ENCODE measurements around the gene CD300LF.
A peak's percentile ranks its signal among the peaks of the same experiment; 100 is the strongest.

Gene CD300LF

GRCh38 chr17:74712756-74713155 is at the start of gene CD300LF:
Gene CD300LF, minus strand, starts transcription at chr17:74712923. Its CDS starts 57 bp downstream, at chr17:74712866.
- DNase-seq = peak in 1 of 2 donors; percentile 59
- Histone ChIP-seq H3K36me3 (no peaks in the 10 kb centered on the region), H3K9me3 (no peaks in the 10 kb centered on the region), H3K4me1 (no peaks in the 10 kb centered on the region), H3K27ac (no peak within 1 kb of the TSS), H3K4me3 (no peak within 1 kb of the TSS), H3K27me3 (peaks cover 0 to 36% of the 10 kb centered on the region in 2 donors)
- intact Hi-C loops (cut with DNase I; ENCODE audit: low total_unique reads) = no loop called here
- no peak for TF ChIP-seq CTCF (IDR thresholded peaks at IDR 0.05)

- no peak overlapping the region for H3K27ac ChIP-seq
- no peak for DNase-seq
- H3K9me3 ChIP-seq = no peaks in the 10 kb centered on the region
- TF ChIP-seq CTCF (IDR thresholded peaks at IDR 0.05) = no peak
- peaks cover 0 to 53% (median 17%) of the 10 kb centered on the region in 4 donors for H3K4me1 ChIP-seq
- no peaks in the 10 kb centered on the region for H3K27me3 ChIP-seq
- H3K36me3 ChIP-seq = peaks cover 0 to 11% (median 0%) of the 10 kb centered on the region in 3 donors
- intact Hi-C loops (cut with DNase I; ENCODE audit: low total_unique reads) = no loop called here
- no peak overlapping the region for H3K4me3 ChIP-seq
Measured at GRCh38 chr17:74761931-74762330, 49.2 kb upstream of the CD300LF start.

- DNase-seq = no peak
- no peaks in the 10 kb centered on the region for H3K27me3 ChIP-seq
- no peak for TF ChIP-seq CTCF (IDR thresholded peaks at IDR 0.05)
- intact Hi-C loops (cut with DNase I; ENCODE audit: low total_unique reads) = no loop called here
- peaks cover 0 to 53% (median 17%) of the 10 kb centered on the region in 4 donors for H3K4me1 ChIP-seq
- no peak overlapping the region for H3K4me3 ChIP-seq
- no peak overlapping the region for H3K27ac ChIP-seq
- peaks cover 0 to 11% (median 0%) of the 10 kb centered on the region in 3 donors for H3K36me3 ChIP-seq
- no peaks in the 10 kb centered on the region for H3K9me3 ChIP-seq
Measured at GRCh38 chr17:74761419-74761818, 48.7 kb upstream of the CD300LF start.

- Histone ChIP-seq H3K36me3 (peaks cover 0 to 7% (median 0%) of the 10 kb centered on the region in 3 donors), H3K9me3 (no peaks in the 10 kb centered on the region), H3K4me1 (peaks cover 0 to 53% (median 17%) of the 10 kb centered on the region in 4 donors), H3K27ac (no peak overlapping the region), H3K4me3 (no peak overlapping the region), H3K27me3 (no peaks in the 10 kb centered on the region)
- intact Hi-C loops (cut with DNase I; ENCODE audit: low total_unique reads) = no loop called here
- TF ChIP-seq CTCF (IDR thresholded peaks at IDR 0.05) = no peak
- no peak for DNase-seq
Measured at GRCh38 chr17:74760404-74761105, 47.8 kb upstream of the CD300LF start.

- DNase-seq = no peak
- peaks cover 0 to 53% (median 17%) of the 10 kb centered on the region in 4 donors for H3K4me1 ChIP-seq
- H3K27ac ChIP-seq = no peak overlapping the region
- H3K36me3 ChIP-seq = peaks cover 0 to 6% (median 0%) of the 10 kb centered on the region in 3 donors
- no peaks in the 10 kb centered on the region for H3K9me3 ChIP-seq
- no peak overlapping the region for H3K4me3 ChIP-seq
- intact Hi-C loops (cut with DNase I; ENCODE audit: low total_unique reads) = no loop called here
- no peak for TF ChIP-seq CTCF (IDR thresholded peaks at IDR 0.05)
- H3K27me3 ChIP-seq = no peaks in the 10 kb centered on the region
Measured at GRCh38 chr17:74759941-74760340, 47.2 kb upstream of the CD300LF start.

Measured in tibial artery (tissue), 4 donors.